Heart left ventricle (tissue), 16 donors: ENCODE data around the gene ZNF771. TPM values are rescaled to one million over a fixed set of nuclear protein-coding genes. Genes with fewer than 3 reads are reported as not detected.

Experiments used
- ATAC-seq, 4 donors: fragments of 200-7000 bp; cut with Tn5 transposase; one replicate each; pipeline ENCODE4 v1.9.1; 2020 to 2022; ENCODE audit warnings: moderate library complexity in 4 of 4, mild to moderate bottlenecking in 3 of 4, moderate number of reproducible peaks in 1 of 4
- DNase-seq, 5 donors: peaks; one replicate each; pipeline ENCODE4 v3.0.0-alpha.2; 2020
- H3K27ac ChIP-seq, 12 donors: fragments of 200-600 bp; sonication (generic) in 4 of 12; one replicate each; pipeline versions ENCODE4 v1.5.0 to v1.8.0; 2016 to 2022; ENCODE audit warnings: mild to moderate bottlenecking in 2 of 12
- H3K27me3 ChIP-seq, 9 donors: fragments of 200-600 bp; sonication (generic) in 2 of 9; one replicate each; pipeline versions ENCODE4 v1.5.1 to v1.8.0; 2016 to 2022; ENCODE audit warnings: mild to moderate bottlenecking in 3 of 9
- H3K36me3 ChIP-seq, 9 donors: fragments of 200-600 bp; sonication (generic) in 2 of 9; one replicate each; pipeline versions ENCODE4 v1.5.0 to v1.8.0; 2018 to 2022; ENCODE audit warnings: mild to moderate bottlenecking in 2 of 9
- H3K4me1 ChIP-seq, 12 donors: fragments of 200-600 bp; sonication (generic) in 4 of 12; one replicate each; pipeline versions ENCODE4 v1.5.0 to v1.8.0; 2016 to 2022; ENCODE audit warnings: mild to moderate bottlenecking in 3 of 12
- H3K4me3 ChIP-seq, 12 donors: fragments of 200-600 bp; sonication (generic) in 4 of 12; one replicate each; pipeline versions ENCODE4 v1.5.0 to v1.8.0; 2017 to 2022; ENCODE audit warnings: mild to moderate bottlenecking in 9 of 12, moderate library complexity in 4 of 12
- H3K9me3 ChIP-seq, 12 donors: fragments of 200-600 bp; sonication (generic) in 4 of 12; one replicate each; pipeline versions ENCODE4 v1.5.0 to v1.8.0; 2016 to 2022; ENCODE audit warnings: mild to moderate bottlenecking in 1 of 12
- CTCF ChIP-seq, 12 donors: fragments of 200-600 bp; sonication (generic) in 4 of 12; IDR thresholded peaks; one replicate each; pipeline versions ENCODE4 v1.5.0 to v1.8.0; 2018 to 2022; ENCODE audit warnings: antibody characterized with exemption in 12 of 12, mild to moderate bottlenecking in 5 of 12
- POLR2A ChIP-seq, 2 donors: fragments of 450-650 bp; IDR thresholded peaks; one replicate each; pipeline ENCODE4 v1.6.1; 2017; ENCODE audit warnings: antibody characterized with exemption in 2 of 2, mild to moderate bottlenecking in 2 of 2, moderate library complexity in 2 of 2
- WGBS, 4 donors: extraction: QIAGEN DNeasy Blood & Tissue Kit in 2 of 4; methylation state at CpG; one replicate each; pipeline versions ENCODE4 v1.1.5 to v1.1.7; 2013 to 2018; 5-methylcytosine and 5-hydroxymethylcytosine counted together
- intact Hi-C, 10 donors: fragments of 100-400 bp; cut with DNase I; formaldehyde crosslinking; loops; one replicate each; pipeline versions ENCODE4 v1.11.1 to v1.14.2; 2022
- polyA plus RNA-seq, 2 donors: library from polyadenylated mRNA; stranded (reverse); fragments of 200-250 nt; gene quantifications; one replicate each; pipeline ENCODE4 v1.2.3, GENCODE V29; 2013
- total RNA-seq, 9 donors: library from RNA; depleted of rRNA in 2 of 9; stranded (reverse); fragments of >200 nt in 2 of 9; fragmentation: NEBNext Ultra II Directional in 3 of 9; extraction: Animal tissue kit (Norgen Biotek cat#: 25700) in 3 of 9; gene quantifications; one replicate each; pipeline versions ENCODE4 v1.1.0 to v1.2.4, GENCODE V29; 2016 to 2023
- donor health status: ischemic (EF 13 %, LVEDD 7.1; RV severe dilation, severe dysfunction).
- donor health status: healthy with polysubstance abuse.
- donor health status: DM: no; HTN: yes; CAD: no.
- donor health status: DM: no; HTN: no; CAD: no.
- donor health status: ischemic (EF 25% LVEDD 6.9; RV normal size, moderate dysfunction).
- donor health status: ischemic (EF 25% LVEDD 5.7; RV mildly dilated, moderate dysfunction).
- donor health status: healthy.
- donor health status: DM: yes; HTN: yes; CAD: no.
- donor health status: ischemic (EF 35%, LVEDD 5.7; RV mildly dilated, moderate dysfunction).
- donor health status: nonischemic (EF 11% LVEDD 7.7; RV severe dilation, severe dysfunction).
- donor health status: DM: yes; HTN: yes; CAD: no.
- donor health status: PGD.
- donor health status: ischemic (EF 29% LVEDD 5.4; RV normal size, mild dysfunction).
- donor health status: nonischemic (EF 23%, LVEDD 6.1; RV moderate dilation, normal function).

ZNF771 gene
- total and polyA plus RNA-seq, 11 donors: 4.4 to 18.8 (median 6.8) TPM

GRCh38 chr16:30358990-30359870, 48.2 kb upstream of the ZNF771 start:
- Histone ChIP-seq H3K4me3 (no peak overlapping the region), H3K27ac (no peak overlapping the region), H3K36me3 (peaks cover 0 to 76% (median 57%) of the 10 kb centered on the region in 9 donors), H3K9me3 (no peaks in the 10 kb centered on the region), H3K4me1 (peaks cover 5 to 21% (median 15%) of the 10 kb centered on the region in 12 donors), H3K27me3 (no peaks in the 10 kb centered on the region)
- ATAC-seq: no peak
- DNase-seq: no peak
- TF ChIP-seq POLR2A (IDR thresholded peaks at IDR 0.05) (no peak), CTCF (IDR thresholded peaks at IDR 0.05) (no peak)
- intact Hi-C loops: loop anchor here in 3 of 10 donors (5.0 to 10.0 kb wide), 3 partner anchors 38 to 264 kb away; partner anchors contain the start of genes TBX6 (in 1 of the 3), YPEL3 (in 1 of the 3) and ZNF48 (in 1 of the 3)
- WGBS, 4 donors: 88 to 95% (median 90%) methylated on average over 17 to 28 of the region's 28 CpGs

GRCh38 chr16:30359871-30360170, 47.6 kb upstream of the ZNF771 start:
- peaks cover 0 to 82% (median 63%) of the 10 kb centered on the region in 9 donors for H3K36me3 ChIP-seq
- ATAC-seq: no peak
- no peak for TF ChIP-seq POLR2A (IDR thresholded peaks at IDR 0.05)
- TF ChIP-seq CTCF (IDR thresholded peaks at IDR 0.05): no peak
- no peaks in the 10 kb centered on the region for H3K9me3 ChIP-seq
- intact Hi-C loops: loop anchor here in 3 of 10 donors (5.0 to 10.0 kb wide), 3 partner anchors 37 to 265 kb away; partner anchors contain the start of genes TBX6 (in 1 of the 3), YPEL3 (in 1 of the 3) and ZNF48 (in 1 of the 3)
- DNase-seq: no peak
- H3K27me3 ChIP-seq: no peaks in the 10 kb centered on the region
- no peak overlapping the region for H3K27ac ChIP-seq
- no peak overlapping the region for H3K4me3 ChIP-seq
- 79 to 85% (median 82%) methylated on average over 5 to 6 of the region's 6 CpGs for WGBS, 4 donors
- peaks cover 5 to 20% (median 14%) of the 10 kb centered on the region in 12 donors for H3K4me1 ChIP-seq

GRCh38 chr16:30361180-30361579, 46.2 kb upstream of the ZNF771 start:
- peaks cover 0 to 95% (median 71%) of the 10 kb centered on the region in 9 donors for H3K36me3 ChIP-seq
- 90 to 96% (median 93%) methylated on average over 7 of the region's 7 CpGs for WGBS, 4 donors
- intact Hi-C loops: no loop called here
- no peaks in the 10 kb centered on the region for H3K27me3 ChIP-seq
- H3K9me3 ChIP-seq: no peaks in the 10 kb centered on the region
- DNase-seq: no peak
- peaks cover 0 to 25% (median 20%) of the 10 kb centered on the region in 12 donors for H3K4me1 ChIP-seq
- H3K4me3 ChIP-seq: no peak overlapping the region
- TF ChIP-seq CTCF (IDR thresholded peaks at IDR 0.05) (no peak), POLR2A (IDR thresholded peaks at IDR 0.05) (no peak)
- ATAC-seq: no peak
- H3K27ac ChIP-seq: no peak overlapping the region

- Histone ChIP-seq H3K27me3 (no peaks in the 10 kb centered on the region), H3K4me3 (no peak overlapping the region), H3K4me1 (peaks cover 0 to 48% (median 35%) of the 10 kb centered on the region in 12 donors), H3K9me3 (no peaks in the 10 kb centered on the region), H3K36me3 (peaks cover 0 to 66% (median 40%) of the 10 kb centered on the region in 9 donors), H3K27ac (peak overlapping the region in 6 of 12 donors; percentile 21 to 63 (median 46))
- intact Hi-C loops: loop anchor here in 4 of 10 donors (5.0 kb wide), 2 partner anchors 37 to 42 kb away; partner anchors contain the start of gene ZNF771 (in 2 of the 4)
- DNase-seq (peak in 1 of 5 donors; percentile 48), ATAC-seq (peak; percentile 8 to 60 (median 55))
- 46 to 65% (median 54%) methylated on average over 10 of the region's 10 CpGs for WGBS, 4 donors
- no peak for TF ChIP-seq CTCF (IDR thresholded peaks at IDR 0.05)
- no peak for TF ChIP-seq POLR2A (IDR thresholded peaks at IDR 0.05)
Measured at GRCh38 chr16:30365200-30365599, 42.2 kb upstream of the ZNF771 start.
